PC-3 (cell line): ENCODE data around the gene SEMA4G.

Experiments used
- CTCF ChIP-seq: fragments of 300-600 bp; sonication (generic); conservative IDR thresholded peaks from 2 replicates; pipeline ENCODE4 v1.5.1; 2017; ENCODE audit warnings: antibody characterized with exemption, low read depth, mild to moderate bottlenecking, low read length
- EZH2 ChIP-seq: fragments of 300-600 bp; sonication (generic); IDR thresholded peaks from one replicate; pipeline ENCODE4 v1.6.1; 2017; ENCODE audit warnings: antibody characterized with exemption, mild to moderate bottlenecking, low read length; ENCODE audit not compliant: unreplicated experiment

DNA sequence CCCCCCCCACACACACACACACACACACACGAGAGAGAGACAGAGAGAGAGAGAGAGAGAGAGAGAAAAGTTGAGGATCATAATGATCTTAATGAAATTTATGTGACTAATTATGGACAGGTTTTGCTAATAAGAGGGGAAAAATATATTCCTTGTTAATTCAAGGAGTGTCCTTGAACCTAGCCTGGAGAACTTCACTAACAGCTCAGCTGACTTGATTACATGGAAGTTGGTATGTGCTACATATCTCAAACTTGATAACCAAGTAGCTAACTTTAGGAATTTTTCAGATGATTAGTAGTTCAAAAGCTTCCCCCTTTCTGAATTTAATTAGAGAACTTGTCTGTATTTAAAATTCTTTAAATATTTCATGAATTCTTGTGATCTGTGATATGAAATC lies 41.3 kb upstream of the SEMA4G start:
- TF ChIP-seq EZH2 (no peak), CTCF (no peak)
